ENCODE results near the gene RPLP2.

RPLP2 gene

DNA sequence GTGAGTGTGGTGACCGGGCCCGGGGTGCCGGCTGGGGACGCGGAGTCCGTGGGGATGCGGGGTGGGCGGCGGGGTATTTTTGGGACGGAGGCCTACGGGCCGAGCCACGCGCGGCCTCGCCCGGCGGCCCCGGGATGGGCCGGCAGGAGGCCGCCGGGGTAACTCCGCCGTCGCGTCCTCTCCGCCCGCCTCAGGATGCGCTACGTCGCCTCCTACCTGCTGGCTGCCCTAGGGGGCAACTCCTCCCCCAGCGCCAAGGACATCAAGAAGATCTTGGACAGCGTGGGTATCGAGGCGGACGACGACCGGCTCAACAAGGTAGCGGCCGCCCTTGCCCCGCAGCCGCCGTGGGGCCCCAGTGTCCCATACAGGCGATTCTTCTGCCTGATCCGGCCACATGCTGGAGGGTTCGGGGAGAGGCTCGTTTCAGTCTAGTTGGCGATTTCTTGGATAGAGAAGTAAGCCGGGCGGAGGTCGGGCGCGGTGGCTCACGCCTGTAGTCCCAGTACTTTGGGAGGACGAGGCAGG, 337 bp downstream of the RPLP2 start:
- no peak for DNase-seq

DNA sequence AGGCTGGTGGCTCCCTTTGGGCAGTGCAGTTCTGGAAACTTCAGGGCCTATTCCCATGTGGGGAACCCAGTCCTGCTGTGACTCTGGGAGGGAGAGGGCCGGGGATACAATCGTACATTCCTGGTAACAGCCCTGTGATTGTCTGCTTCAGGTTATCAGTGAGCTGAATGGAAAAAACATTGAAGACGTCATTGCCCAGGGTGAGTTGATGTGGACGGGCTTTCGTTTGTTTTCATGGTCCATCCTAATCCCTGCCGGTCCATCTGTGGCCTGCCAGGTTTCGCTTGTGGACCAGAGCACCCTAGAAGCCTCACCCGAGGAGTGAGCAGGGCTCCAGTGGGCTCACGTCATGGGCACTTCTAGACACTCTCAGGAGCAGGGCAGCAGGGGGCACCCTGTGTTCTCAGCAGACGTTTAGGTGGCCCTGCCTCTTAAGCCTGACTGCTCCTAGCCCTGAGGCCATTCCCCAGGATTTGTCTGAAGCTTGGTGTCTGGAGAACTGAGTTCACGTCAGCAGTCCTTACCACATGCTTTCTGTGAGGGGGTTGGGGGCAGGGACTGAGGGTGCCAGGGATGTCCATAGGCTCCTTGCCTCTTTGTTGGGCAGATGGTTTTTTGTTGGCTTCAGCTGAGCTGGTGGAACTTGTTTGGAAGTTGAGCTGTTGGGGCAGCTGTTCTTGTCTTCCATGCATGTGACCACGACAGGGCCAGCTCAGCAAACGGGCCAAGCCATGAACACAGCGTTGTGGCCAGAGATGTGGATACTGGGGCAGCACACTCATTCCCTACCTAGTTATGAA, 1.9 kb downstream of the RPLP2 start:
- DNase-seq = no peak

DNA sequence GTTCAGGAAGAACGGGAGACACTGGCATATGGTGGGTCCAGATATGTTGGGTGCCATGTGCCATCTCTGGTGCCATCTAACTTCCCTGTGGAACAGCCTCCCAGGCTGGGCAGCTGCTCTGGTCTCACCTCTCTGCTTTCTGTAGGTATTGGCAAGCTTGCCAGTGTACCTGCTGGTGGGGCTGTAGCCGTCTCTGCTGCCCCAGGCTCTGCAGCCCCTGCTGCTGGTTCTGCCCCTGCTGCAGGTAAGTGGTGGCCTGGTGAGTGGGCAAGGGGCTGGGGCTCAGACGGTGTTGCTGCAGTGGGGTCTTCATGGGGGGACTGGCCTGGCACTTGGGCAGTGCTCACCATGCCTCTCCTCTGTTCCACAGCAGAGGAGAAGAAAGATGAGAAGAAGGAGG, 2.6 kb downstream of the RPLP2 start:
- DNase-seq = no peak

DNA sequence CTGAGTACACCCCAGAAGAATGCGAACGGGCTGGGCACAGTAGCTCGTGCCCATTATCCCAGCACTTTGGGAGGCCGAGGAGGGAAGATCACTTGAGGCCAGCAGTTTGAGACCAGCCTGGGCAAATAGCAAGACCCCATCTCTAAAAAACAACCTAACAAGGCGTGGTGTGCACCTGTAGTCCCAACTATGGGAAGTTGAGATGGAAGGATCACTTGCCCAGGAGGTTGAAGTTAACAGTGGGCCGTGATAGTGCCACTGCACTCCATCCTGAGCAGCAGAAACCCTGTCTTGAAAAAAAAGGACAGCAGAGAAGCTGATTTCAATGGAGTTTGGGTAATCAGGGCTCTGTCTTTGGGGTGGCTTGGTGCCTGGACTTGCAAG, 3.3 kb downstream of the RPLP2 start:
- DNase-seq = no peak

DNA sequence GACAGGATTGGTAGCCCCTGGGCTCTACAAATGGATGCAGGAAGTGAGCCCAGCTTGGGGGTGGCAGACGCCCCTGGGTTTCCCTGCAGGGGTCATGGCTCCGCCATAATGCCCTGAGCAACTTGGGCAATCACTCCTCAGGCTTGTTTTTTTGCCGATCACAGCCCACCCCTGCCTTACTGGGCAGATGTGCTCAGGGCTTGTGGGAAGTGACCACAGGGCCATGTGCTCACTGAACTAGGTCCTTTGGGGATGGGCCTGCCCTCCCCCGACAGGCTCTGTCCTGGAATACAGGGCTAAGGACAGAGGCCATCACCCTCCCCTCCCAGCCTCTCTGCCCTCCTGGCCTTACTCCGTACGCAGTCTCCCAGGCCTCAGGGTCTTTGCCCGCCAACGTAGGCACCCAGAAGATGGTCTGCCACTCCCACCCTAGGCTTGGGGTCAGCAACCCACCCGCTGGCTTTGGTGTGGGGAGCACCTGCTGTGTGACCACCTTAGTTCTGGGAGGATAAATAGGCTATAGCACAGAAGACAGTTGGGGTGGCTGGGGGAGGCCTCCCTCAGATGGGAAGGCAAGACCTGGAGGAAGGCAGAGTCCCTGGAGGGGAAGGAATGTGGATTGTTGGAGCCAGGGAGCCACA, 3.8 kb downstream of the RPLP2 start:
- DNase-seq = no peak

DNA sequence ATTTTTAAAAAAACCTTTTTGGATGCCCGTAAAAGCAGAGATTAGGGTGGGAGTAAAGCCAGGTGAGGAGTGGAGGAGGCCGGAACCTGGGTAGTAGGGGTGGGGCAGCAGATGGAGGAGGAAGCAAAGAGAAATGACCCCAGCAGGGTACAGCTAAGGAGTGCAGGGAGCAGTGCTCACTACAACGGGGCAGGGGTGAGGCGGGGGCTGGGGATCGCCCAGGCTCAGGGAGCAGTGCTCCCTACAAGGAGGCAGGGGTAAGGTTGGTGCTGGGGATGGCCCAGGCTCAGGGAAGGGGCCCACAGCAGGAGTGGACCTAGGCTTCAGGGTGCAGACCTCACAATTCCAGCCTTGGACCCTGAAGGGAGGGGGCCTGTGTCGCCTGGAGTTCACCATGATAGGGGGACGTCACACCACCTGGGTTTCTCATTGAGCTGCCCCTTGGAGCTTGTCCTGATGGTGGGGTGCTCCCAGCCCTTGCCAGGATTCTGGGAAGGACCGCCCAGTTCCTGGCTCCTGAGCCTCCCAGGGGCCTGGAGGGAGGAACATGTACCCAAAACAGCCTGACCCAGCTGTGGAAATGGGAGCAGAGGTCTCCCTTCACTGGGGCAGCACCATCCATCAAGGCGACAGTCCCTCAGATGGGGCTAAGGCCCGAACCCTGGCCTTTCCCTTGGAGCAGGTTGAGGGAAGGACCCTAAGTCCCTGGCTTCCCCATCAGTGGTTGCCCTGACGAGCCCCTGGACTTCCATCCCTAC, 6.1 kb downstream of the RPLP2 start:
- DNase-seq = no peak

DNA sequence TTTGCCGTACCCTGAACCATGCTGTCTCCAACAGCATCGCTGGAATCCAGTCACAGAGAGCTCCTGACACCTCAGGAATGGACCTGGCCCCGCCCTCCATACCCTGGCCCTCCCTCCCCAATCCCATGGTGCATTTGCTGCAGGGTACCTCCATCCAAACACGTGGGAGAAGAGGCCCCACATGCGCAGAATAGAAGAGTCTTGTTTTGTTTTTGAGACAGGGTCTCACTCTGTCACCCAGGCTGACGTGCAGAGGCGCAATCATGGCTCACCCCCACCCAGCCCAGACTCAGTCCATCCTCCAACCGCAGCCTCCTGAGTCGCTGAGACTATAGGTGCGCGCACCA, 6.6 kb downstream of the RPLP2 start:
- DNase-seq = no peak

DNA sequence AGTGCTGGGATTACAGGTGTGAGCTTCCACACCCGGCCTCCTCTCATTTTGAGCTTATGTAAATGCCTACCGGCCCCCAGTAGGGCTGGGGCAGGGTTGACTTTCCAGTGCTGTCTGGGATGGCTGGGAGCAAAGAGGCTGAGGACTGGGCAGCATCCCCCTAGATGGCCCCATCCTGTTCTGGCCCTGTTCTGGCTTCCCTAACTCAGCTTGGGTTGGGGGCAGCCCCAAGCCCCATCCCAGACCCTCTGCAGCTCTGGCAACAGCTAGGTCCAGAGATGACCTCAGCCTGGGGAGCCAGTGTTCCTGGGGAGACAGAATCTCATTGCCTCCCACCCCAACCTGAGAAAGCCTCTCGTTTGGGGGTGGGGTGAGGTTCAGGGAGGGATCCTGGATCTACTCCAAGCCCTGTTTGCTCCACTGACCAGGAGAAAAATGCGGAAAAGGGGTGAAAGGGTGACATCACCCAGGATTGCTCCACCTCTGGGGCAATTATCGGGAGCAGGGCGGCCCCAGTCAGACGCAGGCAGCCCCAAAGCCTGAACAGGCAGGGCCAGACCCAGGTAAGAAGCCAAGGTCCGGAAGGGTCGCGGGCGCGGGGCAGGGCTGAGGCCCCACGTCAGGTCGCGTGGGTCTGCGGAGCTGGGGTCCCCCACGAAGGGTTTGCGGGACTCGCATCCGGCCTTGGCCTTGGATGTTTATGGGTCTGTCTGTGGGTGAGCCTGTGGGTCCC, 8.8 kb downstream of the RPLP2 start, which contains the start of gene PNPLA2:
PNPLA2 (plus strand) TSS at position 519 of the 733 bp plus-strand sequence. CDS start 805 bp downstream, outside the sequence.
- DNase-seq = no peak

DNA sequence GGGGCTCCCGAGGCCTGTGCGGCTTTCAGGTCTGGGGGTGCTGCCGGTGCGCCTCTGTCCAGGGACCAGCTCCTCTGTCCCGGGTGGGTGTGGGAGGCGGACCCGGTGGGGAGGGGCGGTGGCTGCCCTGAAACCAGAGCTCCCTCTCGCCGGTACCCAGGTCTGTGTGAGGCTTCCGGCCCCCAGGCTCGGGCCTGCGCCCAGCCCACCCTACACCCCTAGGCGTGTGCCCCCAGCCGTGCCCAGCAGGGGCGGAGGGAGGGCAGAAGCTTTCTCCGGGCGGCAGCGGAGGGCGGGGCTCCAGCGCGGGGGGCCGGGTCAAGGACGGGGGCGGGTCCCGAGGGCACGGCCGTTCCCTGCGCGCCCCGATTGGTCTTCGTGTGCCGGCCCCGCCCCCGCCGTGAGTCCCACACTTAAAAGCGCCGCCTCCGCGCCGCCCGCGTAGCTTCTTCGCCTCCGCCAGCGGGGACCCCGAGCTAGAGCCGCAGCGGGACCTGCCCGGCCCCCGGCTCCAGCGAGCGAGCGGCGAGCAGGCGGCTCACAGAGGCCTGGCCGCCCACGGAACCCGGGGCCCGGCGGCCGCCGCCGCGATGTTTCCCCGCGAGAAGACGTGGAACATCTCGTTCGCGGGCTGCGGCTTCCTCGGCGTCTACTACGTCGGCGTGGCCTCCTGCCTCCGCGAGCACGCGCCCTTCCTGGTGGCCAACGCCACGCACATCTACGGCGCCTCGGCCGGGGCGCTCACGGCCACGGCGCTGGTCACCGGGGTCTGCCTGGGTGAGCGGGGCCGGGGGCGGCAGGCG, 9.6 kb downstream of the RPLP2 start:
- DNase-seq = peak; percentile 87

DNA sequence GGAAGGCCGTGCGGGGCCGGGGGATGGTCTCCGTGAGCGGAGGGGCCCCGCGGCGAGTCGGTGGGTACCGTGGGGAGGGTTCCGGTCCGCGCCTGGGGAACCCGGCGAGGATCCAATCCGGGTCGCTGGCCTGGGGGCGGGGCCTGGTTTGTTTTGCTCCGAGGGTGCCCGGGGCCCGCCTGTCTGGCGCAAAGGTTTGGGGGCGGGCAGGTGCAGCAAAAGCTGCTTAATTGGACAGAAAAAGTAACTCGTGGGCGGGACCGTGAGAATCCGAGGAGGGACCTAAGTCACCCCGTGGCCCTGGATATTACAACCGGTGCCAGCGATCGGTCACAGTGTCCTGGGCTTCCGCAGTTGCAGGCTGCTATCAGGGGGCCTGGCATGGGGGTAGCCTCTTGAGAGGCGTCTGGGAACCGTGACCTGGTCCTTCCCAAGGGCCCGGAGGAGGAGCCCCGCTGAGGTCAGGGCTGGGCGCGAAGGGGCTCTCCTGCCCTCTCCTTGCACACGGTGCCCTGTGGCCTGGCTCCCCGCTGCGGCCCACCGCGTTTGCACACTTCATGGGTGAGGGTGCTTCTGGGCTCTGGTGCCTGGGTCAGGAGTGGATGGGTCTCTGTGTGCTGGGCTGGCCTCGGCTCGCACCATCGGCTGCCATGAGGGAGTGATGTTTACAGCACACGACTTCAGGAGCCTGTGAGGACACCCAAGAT, 10.3 kb downstream of the RPLP2 start:
- DNase-seq = peak; percentile 93

DNA sequence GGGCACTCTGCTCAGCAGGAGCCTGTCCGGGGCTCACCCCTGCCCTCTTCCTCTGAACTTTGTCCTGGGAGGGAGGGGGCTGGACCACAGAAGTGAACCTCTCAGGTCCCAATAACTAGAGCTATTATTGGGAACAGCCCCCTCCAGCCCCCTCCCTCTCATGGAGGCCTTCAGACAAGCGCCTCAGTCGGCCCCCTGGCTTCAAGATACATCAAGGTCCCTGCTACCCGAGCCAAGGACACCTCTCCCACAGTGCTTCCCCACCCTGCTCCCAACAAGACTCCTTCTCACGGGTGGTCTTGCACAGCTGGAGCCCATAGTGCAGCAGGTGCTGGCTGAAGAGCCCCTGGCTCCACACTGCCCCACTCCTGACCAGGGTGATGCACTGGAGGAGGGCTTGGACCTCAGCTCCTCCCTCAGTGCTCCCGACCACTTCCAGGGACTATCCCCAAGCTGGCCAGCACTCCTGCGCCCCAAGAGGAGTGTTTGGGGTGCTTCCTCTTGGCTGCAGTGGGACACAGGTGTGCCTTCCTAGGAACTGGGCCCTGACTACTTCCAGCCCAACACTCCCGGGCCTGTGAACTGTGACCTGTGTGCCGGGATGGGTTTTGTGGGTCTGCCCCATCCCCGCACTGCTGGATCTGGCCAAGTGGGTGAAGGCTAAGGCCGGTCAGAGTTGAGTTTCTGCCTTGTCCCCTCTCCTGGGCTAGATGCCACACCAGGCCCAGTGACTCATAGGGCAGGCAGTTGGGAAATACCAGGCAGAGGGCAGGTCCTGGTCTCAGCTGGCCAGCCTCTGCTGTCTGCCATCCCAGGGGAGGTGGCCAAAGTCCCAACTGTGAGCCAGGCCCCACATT, 11.1 kb downstream of the RPLP2 start:
- no peak for DNase-seq

DNA sequence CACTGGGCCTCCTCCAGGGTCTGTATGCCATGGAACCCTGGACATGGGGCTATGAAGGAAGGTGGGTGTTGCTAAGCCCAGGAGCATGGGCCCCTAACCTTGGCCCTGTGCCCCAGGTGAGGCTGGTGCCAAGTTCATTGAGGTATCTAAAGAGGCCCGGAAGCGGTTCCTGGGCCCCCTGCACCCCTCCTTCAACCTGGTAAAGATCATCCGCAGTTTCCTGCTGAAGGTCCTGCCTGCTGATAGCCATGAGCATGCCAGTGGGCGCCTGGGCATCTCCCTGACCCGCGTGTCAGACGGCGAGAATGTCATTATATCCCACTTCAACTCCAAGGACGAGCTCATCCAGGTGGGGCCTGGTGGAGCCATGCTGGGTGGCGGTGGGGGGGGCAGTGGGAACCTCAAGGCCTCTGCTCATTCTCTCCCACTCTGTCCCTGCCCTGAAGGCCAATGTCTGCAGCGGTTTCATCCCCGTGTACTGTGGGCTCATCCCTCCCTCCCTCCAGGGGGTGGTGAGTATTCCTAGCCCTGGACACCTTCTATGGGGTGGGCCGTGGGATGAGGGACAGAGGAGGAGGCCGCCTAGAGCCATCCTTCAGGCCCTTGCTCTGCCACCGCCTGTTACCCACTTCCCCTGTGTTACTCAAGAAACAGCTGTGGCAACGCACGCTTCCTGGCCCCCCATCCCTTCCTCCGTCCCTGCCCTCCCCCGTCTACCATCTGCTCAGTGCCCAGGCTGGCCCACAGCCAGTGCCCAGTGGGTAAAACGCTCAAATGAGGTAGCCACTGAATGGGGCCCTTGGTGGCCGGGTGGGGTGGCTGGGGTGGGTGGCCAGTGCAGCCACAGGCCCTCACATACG, 12.0 kb downstream of the RPLP2 start:
- DNase-seq = no peak

DNA sequence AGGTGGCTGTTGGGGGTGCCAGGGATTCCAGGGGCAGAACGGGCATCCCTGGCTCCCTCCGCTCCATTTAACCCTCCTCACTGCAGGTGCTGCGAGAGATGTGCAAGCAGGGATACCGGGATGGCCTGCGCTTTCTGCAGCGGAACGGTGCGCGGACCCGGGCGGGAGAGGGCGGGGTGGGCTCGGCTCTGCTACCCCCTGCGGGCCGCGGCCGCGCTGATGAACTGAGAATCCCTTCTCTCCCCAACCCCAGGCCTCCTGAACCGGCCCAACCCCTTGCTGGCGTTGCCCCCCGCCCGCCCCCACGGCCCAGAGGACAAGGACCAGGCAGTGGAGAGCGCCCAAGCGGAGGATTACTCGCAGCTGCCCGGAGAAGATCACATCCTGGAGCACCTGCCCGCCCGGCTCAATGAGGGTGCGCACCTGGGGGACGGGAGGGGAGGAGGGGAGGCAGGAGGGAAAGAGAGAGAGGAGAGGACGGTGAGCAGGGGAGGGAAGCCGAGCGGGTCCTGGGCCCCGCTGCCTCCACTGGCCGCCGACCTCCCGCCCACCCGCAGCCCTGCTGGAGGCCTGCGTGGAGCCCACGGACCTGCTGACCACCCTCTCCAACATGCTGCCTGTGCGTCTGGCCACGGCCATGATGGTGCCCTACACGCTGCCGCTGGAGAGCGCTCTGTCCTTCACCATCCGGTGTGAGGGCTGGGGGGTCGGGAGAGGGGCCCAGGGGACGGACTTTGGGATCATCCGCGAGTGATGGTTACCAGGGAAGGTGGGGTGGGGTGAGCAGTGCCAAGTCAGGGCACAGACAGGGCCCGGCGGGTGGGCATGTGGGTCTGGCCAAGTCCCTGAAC, 13.9 kb downstream of the RPLP2 start:
- no peak for DNase-seq

DNA sequence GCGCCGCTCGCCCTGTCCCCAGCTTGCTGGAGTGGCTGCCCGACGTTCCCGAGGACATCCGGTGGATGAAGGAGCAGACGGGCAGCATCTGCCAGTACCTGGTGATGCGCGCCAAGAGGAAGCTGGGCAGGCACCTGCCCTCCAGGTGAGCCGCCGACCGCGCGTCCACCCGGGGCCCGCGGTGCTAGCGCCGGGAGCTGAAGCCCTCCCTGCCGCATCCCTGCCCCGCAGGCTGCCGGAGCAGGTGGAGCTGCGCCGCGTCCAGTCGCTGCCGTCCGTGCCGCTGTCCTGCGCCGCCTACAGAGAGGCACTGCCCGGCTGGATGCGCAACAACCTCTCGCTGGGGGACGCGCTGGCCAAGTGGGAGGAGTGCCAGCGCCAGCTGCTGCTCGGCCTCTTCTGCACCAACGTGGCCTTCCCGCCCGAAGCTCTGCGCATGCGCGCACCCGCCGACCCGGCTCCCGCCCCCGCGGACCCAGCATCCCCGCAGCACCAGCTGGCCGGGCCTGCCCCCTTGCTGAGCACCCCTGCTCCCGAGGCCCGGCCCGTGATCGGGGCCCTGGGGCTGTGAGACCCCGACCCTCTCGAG, 14.6 kb downstream of the RPLP2 start:
- DNase-seq = no peak

DNA sequence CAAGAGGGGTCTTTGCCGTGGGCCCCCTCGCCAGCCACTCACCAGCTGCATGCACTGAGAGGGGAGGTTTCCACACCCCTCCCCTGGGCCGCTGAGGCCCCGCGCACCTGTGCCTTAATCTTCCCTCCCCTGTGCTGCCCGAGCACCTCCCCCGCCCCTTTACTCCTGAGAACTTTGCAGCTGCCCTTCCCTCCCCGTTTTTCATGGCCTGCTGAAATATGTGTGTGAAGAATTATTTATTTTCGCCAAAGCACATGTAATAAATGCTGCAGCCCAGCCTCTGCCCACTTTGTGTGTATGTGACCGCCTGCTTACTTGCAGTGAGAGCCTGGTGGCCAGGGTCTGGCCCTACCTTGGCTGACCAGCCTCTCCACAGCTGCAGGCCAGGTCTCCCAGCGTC, 15.2 kb downstream of the RPLP2 start:
- no peak for DNase-seq

DNA sequence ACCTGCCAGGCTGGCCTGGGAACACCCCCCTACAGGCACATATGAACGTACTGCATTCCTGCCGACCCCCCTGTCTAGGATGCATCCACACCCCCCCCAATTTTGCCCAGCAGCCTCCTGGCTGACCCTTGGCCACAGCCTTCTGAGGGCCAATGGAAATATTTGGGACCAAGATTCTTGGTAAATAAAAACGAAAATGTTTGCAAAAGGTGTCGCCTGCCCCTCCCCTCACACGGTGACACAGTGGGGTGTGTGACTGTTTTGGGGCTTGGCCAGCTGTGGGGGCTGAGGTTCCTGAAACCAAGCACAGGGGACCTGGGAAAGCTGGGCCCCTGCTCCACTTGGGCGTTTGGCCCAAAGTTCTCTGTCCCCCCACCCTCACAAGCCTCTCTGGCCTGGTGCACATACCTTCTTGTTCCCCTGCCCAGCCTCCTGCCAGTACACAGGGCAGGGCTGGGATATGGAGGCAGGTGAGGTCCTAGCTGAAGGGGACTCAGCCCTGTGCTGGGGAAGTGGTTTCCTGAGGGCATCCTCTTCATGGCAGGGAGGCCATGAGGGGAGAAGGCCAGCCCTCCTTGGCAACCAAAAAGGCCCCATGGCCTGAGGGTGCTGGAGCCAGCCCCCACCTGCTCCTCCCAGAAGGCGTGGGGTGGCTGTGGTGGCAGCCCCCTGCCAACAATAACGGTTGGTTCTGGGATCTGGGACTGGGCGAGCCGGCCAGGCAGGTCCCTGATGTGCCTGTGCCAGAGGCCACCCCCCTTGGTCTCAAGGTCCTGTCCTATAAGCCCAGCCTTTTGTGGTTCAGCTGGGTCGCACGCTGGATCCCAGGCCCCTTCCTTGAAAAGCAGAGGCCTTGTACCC, 15.8 kb downstream of the RPLP2 start:
- no peak for DNase-seq

DNA sequence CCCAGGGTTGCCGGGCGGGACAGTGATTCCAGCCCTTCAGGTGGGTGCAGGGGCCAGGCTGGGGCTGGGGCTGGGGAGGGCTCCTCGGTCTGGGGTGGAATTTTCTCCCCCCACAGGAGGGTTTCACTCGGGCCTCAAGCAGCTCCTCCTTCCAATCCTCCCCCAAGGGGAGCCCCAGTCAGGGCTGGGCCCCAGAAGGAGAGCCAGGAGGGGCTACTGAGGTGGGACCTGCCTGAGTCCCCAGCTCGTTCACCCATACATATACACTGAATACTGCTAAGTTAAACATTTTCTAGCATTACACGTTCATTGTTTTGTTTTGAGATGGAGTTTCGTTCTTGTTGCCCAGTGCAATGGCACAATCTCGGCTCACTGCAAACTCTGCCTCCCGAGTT, 16.5 kb downstream of the RPLP2 start:
- DNase-seq = no peak

Measured in stimulated activated naive CD4-positive, alpha-beta T cell treated with Interleukin-2 at 50 U/mL for 16 hours (primary cell).